ENCODE data around the gene GSG1.
"Not testable (repeated sequence)": the region's sequence is repeated elsewhere in the genome, so short reads cannot be mapped to it uniquely, and the experiment has no call there.

The GSG1 gene

GRCh38 chr12:13088496-13088895 is 15.0 kb downstream of the GSG1 start:
- DNase-seq, result no peak

DNA sequence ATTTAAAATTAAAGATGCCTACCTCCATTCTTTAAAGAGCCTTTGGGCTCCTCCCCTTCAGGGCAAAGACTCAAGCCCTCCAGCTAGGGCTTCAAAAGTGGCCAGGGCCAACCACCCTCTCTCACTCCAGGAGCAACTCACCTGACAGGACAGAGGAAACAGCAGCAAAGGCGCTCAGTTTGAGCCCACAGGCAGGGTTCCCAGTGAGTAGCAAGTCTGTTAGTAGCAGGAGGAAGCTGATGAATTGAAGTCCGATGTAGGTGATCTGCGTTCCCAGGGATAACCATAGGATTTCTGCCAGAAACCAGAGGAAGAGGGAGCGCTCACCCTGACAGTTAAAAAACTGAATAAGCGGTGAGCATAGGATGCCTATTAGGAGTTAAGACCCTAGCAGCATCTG is 15.7 kb downstream of the GSG1 start:
- DNase-seq, result no peak

GRCh38 chr12:13085968-13086686 is 17.3 kb downstream of the GSG1 start:
- no peak for DNase-seq

DNA sequence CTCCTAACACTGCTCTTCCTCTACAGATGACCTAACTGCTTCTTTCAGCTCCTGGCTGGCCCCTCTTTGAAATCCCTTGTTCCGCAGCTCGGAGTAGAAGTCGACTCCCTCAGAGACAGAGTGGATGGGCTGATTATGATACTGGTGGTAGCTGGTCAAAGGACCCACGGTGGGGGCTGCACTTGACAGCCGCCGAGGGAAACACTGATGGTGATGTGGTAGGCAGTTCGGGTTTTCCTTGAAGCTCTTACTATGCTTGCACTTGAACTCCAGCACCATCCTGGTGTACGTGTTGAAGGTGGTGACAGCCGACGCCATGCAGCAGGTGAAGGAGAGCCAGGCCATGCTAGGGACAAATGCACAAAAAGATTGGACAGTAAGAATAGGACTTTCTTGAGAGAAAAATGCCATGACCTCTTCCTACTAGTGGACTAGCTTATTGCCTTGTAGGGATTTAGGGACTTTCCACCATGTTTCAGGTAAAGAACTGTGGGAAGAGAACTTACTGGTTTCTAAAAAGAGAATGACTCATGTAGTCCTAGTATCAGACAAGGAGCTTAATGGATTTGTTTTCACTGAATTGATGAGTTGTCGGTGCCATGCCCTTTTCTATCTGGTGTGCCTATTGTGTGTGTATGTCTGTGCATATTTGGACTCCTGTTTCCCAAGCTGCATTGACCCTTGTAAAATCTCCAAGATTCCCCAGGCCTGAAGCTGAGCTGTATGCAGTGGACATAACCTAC is 18.4 kb downstream of the GSG1 start:
- DNase-seq, result no peak

DNA sequence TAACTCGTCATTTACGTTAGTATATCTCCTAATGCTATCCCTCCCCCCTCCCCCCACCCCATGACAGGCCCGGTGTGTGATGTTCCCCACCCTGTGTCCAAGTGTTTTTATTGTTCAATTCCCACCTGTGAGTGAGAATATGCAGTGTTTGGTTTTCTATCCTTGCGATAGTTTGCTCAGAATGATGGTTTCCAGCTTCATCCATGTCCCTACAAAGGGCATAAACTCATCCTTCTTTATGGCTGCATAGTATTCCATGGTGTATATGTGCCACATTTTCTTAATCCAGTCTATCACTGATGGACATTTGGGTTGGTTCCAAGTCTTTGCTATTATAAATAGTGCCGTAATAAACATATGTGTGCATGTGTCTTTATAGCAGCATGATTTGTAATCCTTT is 19.8 kb downstream of the GSG1 start:
- not testable (repeated sequence) for DNase-seq

DNA sequence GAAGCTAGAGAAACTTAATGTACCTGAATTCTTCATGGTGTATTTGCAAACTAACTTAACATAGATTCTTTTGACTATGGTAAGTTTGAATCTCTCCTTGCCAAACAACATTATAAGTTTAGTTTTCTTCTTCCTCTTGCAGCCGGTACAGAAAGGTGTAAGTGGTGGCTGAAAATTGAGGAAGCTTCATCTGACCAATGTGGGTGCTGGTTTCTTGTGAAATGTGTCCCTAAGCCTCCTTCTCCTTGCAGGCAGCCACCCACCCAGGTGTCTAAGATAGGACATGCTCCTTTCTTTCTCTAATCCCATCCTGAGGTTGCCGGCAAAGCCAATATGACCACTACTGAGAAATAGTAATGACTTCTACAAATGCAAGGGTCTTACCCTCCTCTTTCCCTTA is 20.6 kb downstream of the GSG1 start:
- DNase-seq, result no peak

DNA sequence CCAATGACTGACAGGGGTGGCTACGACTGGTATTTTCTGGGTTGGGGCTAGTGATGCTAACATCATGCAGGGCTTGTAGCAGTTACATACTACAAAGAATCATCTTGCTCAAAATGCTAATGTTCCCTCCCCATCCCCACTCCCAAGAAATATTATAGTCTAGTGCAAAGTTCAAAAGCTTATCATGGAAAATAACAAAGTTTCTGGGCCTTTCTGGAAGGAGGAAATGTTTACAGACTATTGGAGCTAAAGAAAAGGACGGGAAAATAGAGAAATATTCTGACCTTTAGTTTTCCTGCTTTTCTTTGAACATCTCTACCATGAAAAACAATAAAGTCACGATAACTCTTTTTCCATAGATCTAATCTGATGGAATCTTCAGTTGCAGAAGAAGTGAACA is 23.2 kb downstream of the GSG1 start:
- DNase-seq, result no peak

- no peak for DNase-seq
These were observed 24.0 kb downstream of the GSG1 start for GRCh38 chr12:13079440-13079906.

DNA sequence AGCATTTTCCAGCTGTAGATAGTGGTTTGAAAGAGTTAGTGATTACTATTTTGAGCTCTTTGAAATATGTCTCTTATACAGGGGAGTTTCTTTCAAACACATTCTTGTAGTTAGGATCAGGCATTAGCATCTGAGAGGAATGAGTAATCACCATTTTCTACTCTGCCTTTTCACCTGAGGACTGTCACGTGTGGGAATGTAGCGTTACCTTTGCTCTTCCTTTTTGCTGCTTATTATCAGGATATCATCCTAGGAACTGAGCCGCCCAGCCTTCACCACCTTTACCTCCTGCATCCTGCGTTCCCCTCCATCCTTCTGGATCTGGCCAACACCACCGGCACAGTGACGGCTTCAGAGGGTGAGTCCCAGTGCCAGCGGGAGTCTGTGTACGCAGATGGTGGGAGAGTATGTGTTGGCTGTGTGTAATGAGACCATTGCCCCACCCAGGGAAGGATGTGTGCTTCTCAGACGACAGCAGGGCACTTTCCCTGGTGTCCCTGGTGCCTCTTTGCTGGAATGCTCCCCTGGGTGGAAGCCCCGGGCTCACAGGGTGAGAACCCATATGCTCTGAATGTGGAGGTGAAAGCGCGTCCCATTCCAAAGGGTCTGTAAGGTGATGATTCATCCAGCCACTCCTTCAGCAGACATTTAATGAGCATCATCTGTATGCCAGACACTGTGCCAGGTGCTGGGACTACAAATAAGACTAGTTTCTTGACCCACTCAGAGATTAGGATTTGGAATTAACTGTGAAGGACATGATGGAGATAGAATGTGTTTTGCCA is 27.5 kb downstream of the GSG1 start:
- DNase-seq, result no peak

- DNase-seq, result no peak
These were observed 28.4 kb downstream of the GSG1 start for GRCh38 chr12:13075118-13075480.

- no peak for DNase-seq
These were observed 28.9 kb downstream of the GSG1 start for GRCh38 chr12:13074396-13075117.

DNA sequence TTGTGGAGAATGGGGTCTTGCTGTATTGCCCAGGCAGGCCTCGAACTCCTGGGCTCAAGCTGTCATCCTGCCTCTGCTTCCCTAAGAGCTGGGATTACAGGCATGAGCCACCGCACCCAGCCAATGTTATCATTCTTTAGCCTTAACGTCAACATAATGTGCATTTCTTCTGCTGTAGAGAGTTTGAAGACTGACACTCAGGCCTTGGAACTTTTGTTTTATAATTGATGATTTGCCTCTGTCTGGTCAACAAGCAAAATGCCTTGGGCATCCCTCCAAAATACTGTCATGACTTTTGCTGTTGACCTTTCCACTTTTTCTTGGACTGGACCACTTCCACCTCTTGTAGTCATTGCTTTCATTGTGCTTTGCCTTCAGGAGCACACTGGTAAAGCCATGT is 30.3 kb downstream of the GSG1 start:
- no peak for DNase-seq

DNA sequence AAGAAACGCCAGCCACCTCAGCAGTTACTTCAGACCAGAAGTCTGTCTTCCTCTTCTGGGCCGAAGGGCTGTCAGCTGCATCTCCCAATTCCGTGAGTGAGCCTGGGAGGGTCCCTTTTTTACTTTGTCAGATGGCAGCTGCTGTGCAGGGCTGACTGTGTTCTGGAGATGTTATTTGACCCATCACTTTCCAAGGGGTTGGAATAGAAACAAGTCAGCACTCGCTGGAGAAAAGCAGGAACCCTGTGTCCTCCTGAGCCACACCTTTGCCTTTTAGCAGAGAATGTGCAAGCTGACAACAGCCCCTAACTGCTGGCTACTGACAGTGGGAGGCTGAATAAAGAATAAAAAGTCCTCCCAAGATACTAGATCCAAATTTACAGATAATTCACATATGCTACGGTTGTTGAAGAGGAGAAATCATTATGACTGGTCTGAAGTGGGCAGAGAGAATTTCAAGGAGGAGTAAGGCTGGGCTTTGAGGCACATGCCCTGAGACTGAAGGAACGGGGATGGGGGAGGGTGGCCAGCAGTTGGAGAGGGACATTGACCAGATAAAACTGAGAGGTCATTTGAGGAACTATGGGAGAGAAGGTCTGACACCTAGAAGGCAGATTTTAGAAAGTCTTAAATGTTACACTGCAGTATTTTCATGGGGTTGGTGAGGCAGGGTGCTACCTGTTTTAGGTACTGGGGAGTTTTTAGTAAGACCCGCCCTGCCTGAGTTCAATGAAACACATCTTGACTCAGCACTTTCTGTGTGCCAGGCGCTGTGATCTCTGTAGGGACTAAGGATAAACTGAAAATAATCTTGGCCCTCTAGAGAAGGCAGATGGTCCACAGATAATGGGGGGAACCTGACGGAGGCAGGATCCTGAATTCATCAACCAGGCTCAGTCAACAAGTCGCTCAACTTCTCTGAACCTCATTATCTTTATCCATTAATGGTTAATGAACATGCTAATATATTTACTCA is 31.9 kb downstream of the GSG1 start:
- DNase-seq, result no peak

DNA sequence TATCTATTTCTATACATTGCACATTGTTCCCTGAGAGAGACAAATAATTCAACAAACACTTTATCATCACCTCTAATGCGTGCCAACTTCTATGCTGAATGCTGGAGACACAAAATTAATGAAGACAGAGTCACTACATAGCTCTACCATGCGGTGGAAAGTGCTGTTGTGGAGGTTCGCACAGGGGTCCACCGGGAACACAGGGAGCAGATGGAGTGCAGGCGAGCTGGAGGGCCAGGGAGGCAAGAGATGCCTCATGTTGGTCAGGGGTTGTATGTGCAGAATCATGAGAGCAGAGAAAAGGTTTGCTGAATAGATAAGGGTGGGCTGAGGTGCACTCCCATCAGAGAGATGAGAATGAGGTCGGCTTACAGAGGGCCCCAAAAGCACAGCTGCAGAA is 34.1 kb downstream of the GSG1 start:
- DNase-seq, result no peak

DNA sequence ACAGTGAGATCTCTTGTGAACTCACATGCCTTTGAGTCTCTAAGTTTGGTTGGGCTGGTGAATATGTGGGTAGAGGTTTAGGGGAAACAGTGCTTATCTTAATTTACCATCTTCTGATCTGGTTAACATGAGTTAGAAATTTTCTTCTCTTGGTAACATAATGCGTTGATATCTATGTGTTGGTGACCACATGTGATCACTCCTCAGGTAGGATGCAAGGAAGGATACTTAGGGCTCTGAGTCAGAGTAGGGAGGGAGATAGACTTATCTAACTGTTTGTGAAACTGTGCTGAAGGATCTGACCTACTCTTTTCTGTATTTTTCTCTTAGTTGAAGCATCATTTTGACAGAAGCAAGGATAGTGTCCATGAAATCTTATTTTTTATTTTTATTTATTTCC is 36.1 kb downstream of the GSG1 start:
- DNase-seq, result no peak

DNA sequence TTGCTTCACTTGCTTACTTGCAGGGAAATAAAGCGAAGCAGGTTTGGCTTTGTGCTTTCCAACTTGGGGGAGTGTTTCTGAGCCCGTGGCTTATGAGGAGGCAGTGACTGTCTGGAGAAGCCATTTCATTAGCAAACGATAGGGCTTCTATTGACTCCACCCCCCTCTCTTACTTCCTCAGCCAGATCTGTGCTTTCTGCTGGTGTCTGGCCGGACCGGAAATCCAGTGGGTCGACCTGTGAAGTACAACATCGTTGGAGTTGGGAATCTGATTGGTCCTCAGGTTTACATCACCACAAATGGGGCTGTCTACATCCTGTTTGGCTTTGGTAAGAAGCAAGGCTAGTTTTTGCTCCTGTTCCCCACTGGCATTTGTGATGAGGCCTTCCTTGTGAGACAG is 37.0 kb downstream of the GSG1 start:
- no peak for DNase-seq

GRCh38 chr12:13066014-13066413 is 37.5 kb downstream of the GSG1 start:
- no peak for DNase-seq

DNA sequence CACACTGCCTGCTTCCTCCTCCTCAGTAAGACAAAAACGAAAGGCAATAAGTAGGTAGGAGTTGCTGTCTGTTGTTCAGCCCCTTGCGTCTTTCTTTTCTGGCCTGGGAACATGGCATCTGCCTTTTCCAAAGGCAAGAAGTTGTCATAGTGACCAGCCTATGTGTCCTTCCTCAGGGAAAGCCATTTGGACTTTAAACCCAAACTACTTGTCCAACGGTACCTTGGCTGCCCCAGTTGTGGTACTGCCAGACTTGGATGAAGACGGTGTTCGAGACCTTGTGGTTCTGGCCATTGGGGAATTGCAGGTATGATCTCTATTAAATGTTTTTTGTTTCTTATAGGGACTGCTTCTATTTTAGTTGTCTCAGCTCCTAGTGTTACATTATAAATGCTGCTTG is 40.8 kb downstream of the GSG1 start:
- no peak for DNase-seq

DNA sequence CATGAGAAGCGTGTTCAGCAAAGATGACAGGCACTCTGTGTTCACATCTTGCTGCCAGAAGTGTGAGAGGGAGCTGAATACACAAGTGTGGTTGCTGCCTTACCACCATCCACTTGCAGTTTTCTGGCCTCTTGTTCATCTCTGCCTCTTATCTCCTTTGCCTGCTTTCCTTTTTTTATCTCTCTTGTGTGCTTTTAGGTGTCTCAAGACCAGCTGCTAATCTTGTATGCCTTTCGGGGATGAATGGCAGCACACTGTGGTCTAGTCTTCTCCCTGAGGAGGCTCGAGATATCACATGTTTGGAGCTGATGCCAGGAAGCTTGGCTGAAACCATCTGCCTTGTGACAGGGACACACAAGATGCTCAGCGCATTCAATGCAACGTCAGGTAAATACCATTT is 42.1 kb downstream of the GSG1 start:
- no peak for DNase-seq

DNA sequence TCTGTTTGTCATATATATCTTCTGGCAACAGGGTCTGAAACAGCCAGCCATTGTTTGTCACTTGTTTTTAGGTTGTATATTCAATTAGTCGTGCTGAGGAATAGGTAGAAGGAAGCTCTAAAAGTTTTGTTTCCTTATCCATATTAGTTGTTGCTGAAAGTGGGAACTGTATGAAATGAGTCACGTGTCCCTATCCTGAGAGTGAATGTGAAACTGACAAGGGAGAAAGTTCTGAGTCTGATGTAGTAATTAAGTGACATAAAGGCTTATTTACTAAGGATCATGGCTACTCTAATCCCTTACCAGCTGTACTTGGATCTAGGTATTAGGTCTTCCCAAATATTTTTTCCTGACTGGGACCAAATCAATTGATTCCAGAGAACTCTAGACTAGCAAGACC is 42.9 kb downstream of the GSG1 start:
- no peak for DNase-seq

DNA sequence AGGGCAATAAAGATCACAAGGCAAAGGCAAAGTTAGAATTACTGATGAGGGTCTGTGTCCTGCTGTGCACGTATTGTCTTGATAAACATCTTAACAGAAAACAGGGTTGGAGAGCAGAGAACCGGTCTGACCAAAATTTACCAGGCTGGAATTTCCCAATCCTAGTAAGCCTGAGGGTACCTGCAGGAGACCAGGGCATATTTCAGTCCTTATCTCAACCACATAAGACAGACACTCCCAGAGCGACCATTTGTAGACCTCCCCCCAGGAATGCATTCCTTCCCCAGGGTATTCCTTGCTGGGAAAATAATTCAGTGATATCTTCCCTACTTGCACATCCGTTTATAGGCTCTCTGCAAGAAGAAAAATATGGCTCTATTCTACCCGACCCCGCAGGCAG is 49.9 kb downstream of the GSG1 start:
- not testable (repeated sequence) for DNase-seq

- DNase-seq, result no peak
These were observed 51.0 kb downstream of the GSG1 start for GRCh38 chr12:13052421-13052820.
